GM12878 (cell line): ENCODE data around the gene OR2T2. TPM values are rescaled to one million over a fixed set of nuclear protein-coding genes. Genes with fewer than 3 reads are reported as not detected.

Experiments used
- BCL11A ChIP-seq: IDR thresholded peaks from 2 replicates; pipeline ENCODE4 v1.6.1; 2011; ENCODE audit warnings: low read depth, low read length
- CHD4 ChIP-seq: fragments of 200-600 bp; sonication (generic); IDR thresholded peaks from 2 replicates; pipeline ENCODE4 v1.6.1; 2016; ENCODE audit warnings: mild to moderate bottlenecking
- DPF2 ChIP-seq: fragments of 450-650 bp; IDR thresholded peaks from 2 replicates; pipeline ENCODE4 v1.6.1; 2017; ENCODE audit warnings: mild to moderate bottlenecking
- HCFC1 ChIP-seq: fragments of 150-350 bp; IDR thresholded peaks from 2 replicates; pipeline ENCODE4 v1.6.1; 2014; ENCODE audit warnings: low read length
- NFIC ChIP-seq: IDR thresholded peaks from 2 replicates; pipeline ENCODE4 v1.6.1; 2012; ENCODE audit warnings: low read depth, mild to moderate bottlenecking, inconsistent platforms, low read length, moderate library complexity
- RUNX3 ChIP-seq: IDR thresholded peaks from 2 replicates; pipeline ENCODE4 v1.6.1; 2012; ENCODE audit warnings: low read length, inconsistent platforms
- SIX5 ChIP-seq: IDR thresholded peaks from 2 replicates; pipeline ENCODE4 v1.6.1; 2011; ENCODE audit warnings: mild to moderate bottlenecking, low read depth, low read length, moderate library complexity; ENCODE audit not compliant: severe bottlenecking
- TCF12 ChIP-seq: IDR thresholded peaks from 2 replicates; pipeline ENCODE4 v1.6.1; 2011; ENCODE audit warnings: low read depth, mild to moderate bottlenecking, low read length
- WRNIP1 ChIP-seq: IDR thresholded peaks from 2 replicates; pipeline ENCODE4 v1.6.1; 2011; ENCODE audit warnings: low read depth, low read length, improper control_type of control experiment, borderline replicate concordance
- polyA plus RNA-seq, 11 experiments: library from polyadenylated mRNA; depleted of rRNA in 4 of 11; unstranded in 6 of 11; stranded (reverse) in 5 of 11; fragments of >200 nt; fragmentation: Nextera tagmentation in 4 of 11; fragmentation: Illumina TruSeq in 1 of 11; extraction: Ambion mirVana in 4 of 11; extraction: Trizol in 1 of 11; gene quantifications; 1 replicate in 1 of 11; 2 replicates in 10 of 11; pipeline versions ENCODE4 v1.2.1 to v1.2.3, GENCODE V29; 2011 to 2016; ENCODE audit warnings: inconsistent platforms in 2 of 11, missing spikeins in 2 of 11, low read depth in 1 of 11
- total RNA-seq, 4 experiments: library from RNA; depleted of rRNA in 3 of 4; stranded (reverse); fragments of >200 nt in 3 of 4; fragmentation: Illumina TruSeq in 1 of 4; extraction: Trizol in 1 of 4; gene quantifications; 2 replicates each; pipeline versions ENCODE4 v1.2.1 to v1.2.3, GENCODE V29; 2013 to 2021
- TF ChIP-seq, protein P1 (sequence below): fragments of 450-650 bp; IDR thresholded peaks from 2 replicates; pipeline ENCODE4 v1.6.1; 2018; ENCODE audit warnings: mild to moderate bottlenecking, low read depth, moderate library complexity; ENCODE audit not compliant: partially characterized antibody
- TF ChIP-seq, protein P2 (sequence below): IDR thresholded peaks from 2 replicates; pipeline ENCODE4 v1.6.1; 2012; ENCODE audit warnings: mild to moderate bottlenecking, low read depth, low read length
- TF ChIP-seq, protein P3 (sequence below): fragments of 450-650 bp; IDR thresholded peaks from 2 replicates; pipeline ENCODE4 v1.6.1; 2017; ENCODE audit warnings: mild to moderate bottlenecking, moderate library complexity
- TF ChIP-seq, protein P4 (sequence below): IDR thresholded peaks from 2 replicates; pipeline ENCODE4 v1.6.1; 2012; ENCODE audit warnings: low read depth, low read length, improper control_type of control experiment
- TF ChIP-seq, protein P5 (sequence below): fragments of 450-650 bp; IDR thresholded peaks from 2 replicates; pipeline ENCODE4 v1.6.1; 2017; ENCODE audit warnings: antibody characterized with exemption, mild to moderate bottlenecking, moderate library complexity

The OR2T2 gene
- total and polyA plus RNA-seq, 10 of the 15 experiments (the other 5 are each of a cell fraction or from before 2014, with no cell fraction given): 0.07 to 7.0 (median 1.2) TPM

DNA sequence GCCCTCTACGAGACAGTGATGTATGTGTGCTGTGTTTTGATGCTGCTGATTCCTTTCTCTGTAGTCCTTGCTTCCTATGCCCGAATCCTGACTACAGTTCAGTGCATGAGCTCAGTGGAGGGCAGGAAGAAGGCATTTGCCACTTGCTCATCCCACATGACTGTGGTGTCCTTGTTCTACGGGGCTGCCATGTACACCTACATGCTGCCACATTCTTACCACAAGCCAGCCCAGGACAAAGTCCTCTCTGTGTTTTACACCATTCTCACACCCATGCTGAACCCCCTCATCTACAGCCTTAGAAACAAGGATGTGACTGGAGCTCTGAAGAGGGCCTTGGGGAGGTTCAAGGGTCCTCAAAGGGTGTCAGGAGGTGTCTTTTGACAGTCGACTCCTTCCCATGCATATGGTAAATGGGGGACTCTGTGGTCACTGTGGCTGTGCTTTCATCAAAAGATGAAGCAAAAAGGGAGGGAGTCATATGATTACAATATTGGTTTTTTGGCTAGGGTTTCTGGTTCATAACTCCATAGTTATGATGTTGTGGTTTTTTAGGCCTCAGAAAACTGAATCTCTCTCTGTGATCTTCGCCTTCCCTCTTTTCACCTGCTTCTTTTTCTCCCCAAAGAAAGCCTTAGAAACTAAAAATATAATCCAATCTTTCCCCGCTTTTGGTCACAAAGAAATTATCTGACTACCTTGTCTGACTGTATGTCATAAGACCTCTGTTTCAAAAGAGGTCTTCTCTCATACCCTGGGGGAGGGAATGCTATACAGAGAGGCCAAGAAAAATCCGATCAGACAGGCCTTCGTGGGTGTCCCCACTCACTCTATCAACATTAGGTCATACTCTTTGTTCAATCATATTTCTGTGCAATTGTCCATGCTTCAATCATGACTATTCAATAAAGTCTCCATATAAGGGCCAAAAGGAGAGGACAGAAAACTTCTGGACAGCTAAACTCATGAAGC, 38.4 kb upstream of the OR2T2 start (continued):
- TF ChIP-seq, protein P1, sequence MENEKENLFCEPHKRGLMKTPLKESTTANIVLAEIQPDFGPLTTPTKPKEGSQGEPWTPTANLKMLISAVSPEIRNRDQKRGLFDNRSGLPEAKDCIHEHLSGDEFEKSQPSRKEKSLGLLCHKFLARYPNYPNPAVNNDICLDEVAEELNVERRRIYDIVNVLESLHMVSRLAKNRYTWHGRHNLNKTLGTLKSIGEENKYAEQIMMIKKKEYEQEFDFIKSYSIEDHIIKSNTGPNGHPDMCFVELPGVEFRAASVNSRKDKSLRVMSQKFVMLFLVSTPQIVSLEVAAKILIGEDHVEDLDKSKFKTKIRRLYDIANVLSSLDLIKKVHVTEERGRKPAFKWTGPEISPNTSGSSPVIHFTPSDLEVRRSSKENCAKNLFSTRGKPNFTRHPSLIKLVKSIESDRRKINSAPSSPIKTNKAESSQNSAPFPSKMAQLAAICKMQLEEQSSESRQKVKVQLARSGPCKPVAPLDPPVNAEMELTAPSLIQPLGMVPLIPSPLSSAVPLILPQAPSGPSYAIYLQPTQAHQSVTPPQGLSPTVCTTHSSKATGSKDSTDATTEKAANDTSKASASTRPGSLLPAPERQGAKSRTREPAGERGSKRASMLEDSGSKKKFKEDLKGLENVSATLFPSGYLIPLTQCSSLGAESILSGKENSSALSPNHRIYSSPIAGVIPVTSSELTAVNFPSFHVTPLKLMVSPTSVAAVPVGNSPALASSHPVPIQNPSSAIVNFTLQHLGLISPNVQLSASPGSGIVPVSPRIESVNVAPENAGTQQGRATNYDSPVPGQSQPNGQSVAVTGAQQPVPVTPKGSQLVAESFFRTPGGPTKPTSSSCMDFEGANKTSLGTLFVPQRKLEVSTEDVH: no peak
- TF ChIP-seq NFIC: peak; percentile 88
- TF ChIP-seq, protein P2, sequence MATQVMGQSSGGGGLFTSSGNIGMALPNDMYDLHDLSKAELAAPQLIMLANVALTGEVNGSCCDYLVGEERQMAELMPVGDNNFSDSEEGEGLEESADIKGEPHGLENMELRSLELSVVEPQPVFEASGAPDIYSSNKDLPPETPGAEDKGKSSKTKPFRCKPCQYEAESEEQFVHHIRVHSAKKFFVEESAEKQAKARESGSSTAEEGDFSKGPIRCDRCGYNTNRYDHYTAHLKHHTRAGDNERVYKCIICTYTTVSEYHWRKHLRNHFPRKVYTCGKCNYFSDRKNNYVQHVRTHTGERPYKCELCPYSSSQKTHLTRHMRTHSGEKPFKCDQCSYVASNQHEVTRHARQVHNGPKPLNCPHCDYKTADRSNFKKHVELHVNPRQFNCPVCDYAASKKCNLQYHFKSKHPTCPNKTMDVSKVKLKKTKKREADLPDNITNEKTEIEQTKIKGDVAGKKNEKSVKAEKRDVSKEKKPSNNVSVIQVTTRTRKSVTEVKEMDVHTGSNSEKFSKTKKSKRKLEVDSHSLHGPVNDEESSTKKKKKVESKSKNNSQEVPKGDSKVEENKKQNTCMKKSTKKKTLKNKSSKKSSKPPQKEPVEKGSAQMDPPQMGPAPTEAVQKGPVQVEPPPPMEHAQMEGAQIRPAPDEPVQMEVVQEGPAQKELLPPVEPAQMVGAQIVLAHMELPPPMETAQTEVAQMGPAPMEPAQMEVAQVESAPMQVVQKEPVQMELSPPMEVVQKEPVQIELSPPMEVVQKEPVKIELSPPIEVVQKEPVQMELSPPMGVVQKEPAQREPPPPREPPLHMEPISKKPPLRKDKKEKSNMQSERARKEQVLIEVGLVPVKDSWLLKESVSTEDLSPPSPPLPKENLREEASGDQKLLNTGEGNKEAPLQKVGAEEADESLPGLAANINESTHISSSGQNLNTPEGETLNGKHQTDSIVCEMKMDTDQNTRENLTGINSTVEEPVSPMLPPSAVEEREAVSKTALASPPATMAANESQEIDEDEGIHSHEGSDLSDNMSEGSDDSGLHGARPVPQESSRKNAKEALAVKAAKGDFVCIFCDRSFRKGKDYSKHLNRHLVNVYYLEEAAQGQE: no peak
- no peak for TF ChIP-seq HCFC1
- TF ChIP-seq, protein P3, sequence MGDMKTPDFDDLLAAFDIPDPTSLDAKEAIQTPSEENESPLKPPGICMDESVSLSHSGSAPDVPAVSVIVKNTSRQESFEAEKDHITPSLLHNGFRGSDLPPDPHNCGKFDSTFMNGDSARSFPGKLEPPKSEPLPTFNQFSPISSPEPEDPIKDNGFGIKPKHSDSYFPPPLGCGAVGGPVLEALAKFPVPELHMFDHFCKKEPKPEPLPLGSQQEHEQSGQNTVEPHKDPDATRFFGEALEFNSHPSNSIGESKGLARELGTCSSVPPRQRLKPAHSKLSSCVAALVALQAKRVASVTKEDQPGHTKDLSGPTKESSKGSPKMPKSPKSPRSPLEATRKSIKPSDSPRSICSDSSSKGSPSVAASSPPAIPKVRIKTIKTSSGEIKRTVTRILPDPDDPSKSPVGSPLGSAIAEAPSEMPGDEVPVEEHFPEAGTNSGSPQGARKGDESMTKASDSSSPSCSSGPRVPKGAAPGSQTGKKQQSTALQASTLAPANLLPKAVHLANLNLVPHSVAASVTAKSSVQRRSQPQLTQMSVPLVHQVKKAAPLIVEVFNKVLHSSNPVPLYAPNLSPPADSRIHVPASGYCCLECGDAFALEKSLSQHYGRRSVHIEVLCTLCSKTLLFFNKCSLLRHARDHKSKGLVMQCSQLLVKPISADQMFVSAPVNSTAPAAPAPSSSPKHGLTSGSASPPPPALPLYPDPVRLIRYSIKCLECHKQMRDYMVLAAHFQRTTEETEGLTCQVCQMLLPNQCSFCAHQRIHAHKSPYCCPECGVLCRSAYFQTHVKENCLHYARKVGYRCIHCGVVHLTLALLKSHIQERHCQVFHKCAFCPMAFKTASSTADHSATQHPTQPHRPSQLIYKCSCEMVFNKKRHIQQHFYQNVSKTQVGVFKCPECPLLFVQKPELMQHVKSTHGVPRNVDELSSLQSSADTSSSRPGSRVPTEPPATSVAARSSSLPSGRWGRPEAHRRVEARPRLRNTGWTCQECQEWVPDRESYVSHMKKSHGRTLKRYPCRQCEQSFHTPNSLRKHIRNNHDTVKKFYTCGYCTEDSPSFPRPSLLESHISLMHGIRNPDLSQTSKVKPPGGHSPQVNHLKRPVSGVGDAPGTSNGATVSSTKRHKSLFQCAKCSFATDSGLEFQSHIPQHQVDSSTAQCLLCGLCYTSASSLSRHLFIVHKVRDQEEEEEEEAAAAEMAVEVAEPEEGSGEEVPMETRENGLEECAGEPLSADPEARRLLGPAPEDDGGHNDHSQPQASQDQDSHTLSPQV: no peak
- TF ChIP-seq DPF2: peak; percentile 45
- peak; percentile 97 for TF ChIP-seq RUNX3
- TF ChIP-seq, protein P4, sequence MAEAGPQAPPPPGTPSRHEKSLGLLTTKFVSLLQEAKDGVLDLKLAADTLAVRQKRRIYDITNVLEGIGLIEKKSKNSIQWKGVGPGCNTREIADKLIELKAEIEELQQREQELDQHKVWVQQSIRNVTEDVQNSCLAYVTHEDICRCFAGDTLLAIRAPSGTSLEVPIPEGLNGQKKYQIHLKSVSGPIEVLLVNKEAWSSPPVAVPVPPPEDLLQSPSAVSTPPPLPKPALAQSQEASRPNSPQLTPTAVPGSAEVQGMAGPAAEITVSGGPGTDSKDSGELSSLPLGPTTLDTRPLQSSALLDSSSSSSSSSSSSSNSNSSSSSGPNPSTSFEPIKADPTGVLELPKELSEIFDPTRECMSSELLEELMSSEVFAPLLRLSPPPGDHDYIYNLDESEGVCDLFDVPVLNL: no peak
- TF ChIP-seq BCL11A: no peak
- TF ChIP-seq TCF12: peak; percentile 18; the same call in 1 of the 2 replicates
- no peak for TF ChIP-seq CHD4
- no peak for TF ChIP-seq WRNIP1
- no peak for TF ChIP-seq SIX5
- TF ChIP-seq, protein P5, sequence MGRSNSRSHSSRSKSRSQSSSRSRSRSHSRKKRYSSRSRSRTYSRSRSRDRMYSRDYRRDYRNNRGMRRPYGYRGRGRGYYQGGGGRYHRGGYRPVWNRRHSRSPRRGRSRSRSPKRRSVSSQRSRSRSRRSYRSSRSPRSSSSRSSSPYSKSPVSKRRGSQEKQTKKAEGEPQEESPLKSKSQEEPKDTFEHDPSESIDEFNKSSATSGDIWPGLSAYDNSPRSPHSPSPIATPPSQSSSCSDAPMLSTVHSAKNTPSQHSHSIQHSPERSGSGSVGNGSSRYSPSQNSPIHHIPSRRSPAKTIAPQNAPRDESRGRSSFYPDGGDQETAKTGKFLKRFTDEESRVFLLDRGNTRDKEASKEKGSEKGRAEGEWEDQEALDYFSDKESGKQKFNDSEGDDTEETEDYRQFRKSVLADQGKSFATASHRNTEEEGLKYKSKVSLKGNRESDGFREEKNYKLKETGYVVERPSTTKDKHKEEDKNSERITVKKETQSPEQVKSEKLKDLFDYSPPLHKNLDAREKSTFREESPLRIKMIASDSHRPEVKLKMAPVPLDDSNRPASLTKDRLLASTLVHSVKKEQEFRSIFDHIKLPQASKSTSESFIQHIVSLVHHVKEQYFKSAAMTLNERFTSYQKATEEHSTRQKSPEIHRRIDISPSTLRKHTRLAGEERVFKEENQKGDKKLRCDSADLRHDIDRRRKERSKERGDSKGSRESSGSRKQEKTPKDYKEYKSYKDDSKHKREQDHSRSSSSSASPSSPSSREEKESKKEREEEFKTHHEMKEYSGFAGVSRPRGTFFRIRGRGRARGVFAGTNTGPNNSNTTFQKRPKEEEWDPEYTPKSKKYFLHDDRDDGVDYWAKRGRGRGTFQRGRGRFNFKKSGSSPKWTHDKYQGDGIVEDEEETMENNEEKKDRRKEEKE: no peak
